Nephron progenitor cell (in vitro differentiated cells): ENCODE results near the gene SNED1.

Experiments used
- DNase-seq: peaks from one replicate; pipeline ENCODE4 v3.0.0; 2021
- H3K27ac Mint-ChIP-seq: 2 replicates; pipeline ENCODE4 v1.8.0; 2021; ENCODE audit warnings: mild to moderate bottlenecking, moderate library complexity, mixed read lengths
- H3K27me3 Mint-ChIP-seq: 2 replicates; pipeline ENCODE4 v1.8.0; 2021; ENCODE audit warnings: mild to moderate bottlenecking, low read depth, mixed read lengths; ENCODE audit not compliant: poor library complexity
- H3K36me3 Mint-ChIP-seq: 2 replicates; pipeline ENCODE4 v1.8.0; 2021; ENCODE audit warnings: low read depth, mixed read lengths
- H3K4me1 Mint-ChIP-seq: 2 replicates; pipeline ENCODE4 v1.8.0; 2021; ENCODE audit warnings: mixed read lengths
- H3K4me3 Mint-ChIP-seq: 2 replicates; pipeline ENCODE4 v1.8.0; 2021; ENCODE audit warnings: mild to moderate bottlenecking, moderate library complexity, mixed read lengths
- H3K9me3 Mint-ChIP-seq: 2 replicates; pipeline ENCODE4 v1.8.0; 2021; ENCODE audit warnings: mild to moderate bottlenecking, moderate library complexity, mixed read lengths
- TF ChIP-seq, protein P1 (sequence below): fragments of 200-600 bp; sonication (generic); IDR thresholded peaks from 2 replicates; pipeline ENCODE4 v1.5.0; 2021; ENCODE audit warnings: antibody characterized with exemption

SNED1 gene

DNA sequence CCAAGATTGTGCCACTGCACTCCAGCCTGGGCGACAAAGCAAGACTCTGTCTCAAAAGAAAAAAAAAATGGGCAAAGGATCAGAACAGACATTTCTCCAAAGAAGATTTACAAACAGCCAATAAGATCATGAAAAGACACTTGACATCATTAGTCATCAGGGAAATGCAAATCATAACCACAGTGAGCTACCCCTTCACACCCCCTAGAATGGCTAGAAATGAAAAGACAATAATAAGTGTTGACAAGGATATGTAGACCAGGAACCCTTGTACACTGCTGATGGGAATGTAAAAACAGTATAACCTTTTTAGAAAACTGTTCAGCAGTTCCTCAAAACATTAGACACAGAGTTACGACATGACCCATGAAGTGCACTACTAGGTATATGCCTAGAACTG lies 122.0 kb downstream of the SNED1 start:
- Mint-ChIP-seq H3K27ac (no peak overlapping the region), H3K36me3 (peaks cover 25% of the 10 kb centered on the region), H3K4me3 (no peak overlapping the region), H3K27me3 (no peaks in the 10 kb centered on the region), H3K9me3 (no peaks in the 10 kb centered on the region), H3K4me1 (no peaks in the 10 kb centered on the region)
- TF ChIP-seq, protein P1, sequence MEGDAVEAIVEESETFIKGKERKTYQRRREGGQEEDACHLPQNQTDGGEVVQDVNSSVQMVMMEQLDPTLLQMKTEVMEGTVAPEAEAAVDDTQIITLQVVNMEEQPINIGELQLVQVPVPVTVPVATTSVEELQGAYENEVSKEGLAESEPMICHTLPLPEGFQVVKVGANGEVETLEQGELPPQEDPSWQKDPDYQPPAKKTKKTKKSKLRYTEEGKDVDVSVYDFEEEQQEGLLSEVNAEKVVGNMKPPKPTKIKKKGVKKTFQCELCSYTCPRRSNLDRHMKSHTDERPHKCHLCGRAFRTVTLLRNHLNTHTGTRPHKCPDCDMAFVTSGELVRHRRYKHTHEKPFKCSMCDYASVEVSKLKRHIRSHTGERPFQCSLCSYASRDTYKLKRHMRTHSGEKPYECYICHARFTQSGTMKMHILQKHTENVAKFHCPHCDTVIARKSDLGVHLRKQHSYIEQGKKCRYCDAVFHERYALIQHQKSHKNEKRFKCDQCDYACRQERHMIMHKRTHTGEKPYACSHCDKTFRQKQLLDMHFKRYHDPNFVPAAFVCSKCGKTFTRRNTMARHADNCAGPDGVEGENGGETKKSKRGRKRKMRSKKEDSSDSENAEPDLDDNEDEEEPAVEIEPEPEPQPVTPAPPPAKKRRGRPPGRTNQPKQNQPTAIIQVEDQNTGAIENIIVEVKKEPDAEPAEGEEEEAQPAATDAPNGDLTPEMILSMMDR, result no peak
- DNase-seq, result no peak

DNA sequence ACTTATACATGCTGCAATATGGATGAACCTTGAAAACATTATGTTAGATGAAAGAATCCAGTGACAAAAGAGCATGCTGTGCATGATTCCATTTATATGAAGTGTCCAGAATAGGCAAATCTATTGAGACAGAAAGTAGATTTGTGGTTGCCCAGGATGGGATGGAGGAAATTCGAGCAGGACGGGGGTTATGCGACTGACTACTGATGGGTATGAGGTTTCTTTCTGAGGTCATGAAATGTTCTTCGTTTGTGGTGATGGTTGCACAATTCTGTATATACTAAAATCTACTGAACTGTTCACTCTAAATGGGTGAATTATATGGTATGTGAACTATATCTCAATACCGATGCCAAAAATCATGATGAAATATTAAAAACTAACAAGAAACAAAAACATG lies 122.6 kb downstream of the SNED1 start:
- no peak overlapping the region for H3K4me3 Mint-ChIP-seq
- no peak overlapping the region for H3K27ac Mint-ChIP-seq
- H3K36me3 Mint-ChIP-seq, result peaks cover 25% of the 10 kb centered on the region
- TF ChIP-seq, protein P1, result no peak
- no peaks in the 10 kb centered on the region for H3K4me1 Mint-ChIP-seq
- no peaks in the 10 kb centered on the region for H3K9me3 Mint-ChIP-seq
- DNase-seq, result no peak
- no peaks in the 10 kb centered on the region for H3K27me3 Mint-ChIP-seq

DNA sequence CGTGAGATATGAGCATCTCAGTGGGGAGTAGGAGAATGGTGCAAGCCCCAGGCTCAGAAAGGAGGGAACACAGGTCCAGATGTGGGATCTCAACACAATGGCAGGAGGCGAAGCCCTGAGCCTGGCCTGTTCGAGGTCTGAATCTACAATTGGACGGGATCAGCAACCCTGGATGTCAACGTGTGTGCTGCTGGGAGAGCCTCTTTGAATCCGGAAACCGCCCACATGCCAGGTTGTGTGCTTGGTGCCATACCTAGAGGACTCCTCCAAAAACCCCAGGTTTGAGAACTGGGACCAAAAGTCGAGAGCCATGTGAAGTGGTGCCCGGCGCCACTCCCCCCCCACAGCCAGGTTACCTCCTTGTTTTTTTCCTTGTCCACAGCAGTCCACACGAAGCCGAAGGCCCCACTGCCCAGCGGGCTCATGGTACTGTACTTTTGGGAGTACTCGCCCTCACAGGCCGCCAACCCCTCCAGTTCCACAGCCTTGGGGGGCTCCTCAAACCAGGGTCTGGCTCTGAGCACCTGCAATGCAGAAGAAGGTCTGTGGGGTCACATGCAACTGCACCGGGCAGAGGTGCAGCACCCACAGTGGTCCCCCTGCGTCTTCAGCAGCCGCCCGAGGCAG lies 124.1 kb downstream of the SNED1 start:
- H3K4me1 Mint-ChIP-seq, result no peaks in the 10 kb centered on the region
- TF ChIP-seq, protein P1, result no peak
- no peak for DNase-seq
- no peaks in the 10 kb centered on the region for H3K27me3 Mint-ChIP-seq
- no peaks in the 10 kb centered on the region for H3K9me3 Mint-ChIP-seq
- peaks cover 22% of the 10 kb centered on the region for H3K36me3 Mint-ChIP-seq
- H3K27ac Mint-ChIP-seq, result no peak overlapping the region
- no peak overlapping the region for H3K4me3 Mint-ChIP-seq

DNA sequence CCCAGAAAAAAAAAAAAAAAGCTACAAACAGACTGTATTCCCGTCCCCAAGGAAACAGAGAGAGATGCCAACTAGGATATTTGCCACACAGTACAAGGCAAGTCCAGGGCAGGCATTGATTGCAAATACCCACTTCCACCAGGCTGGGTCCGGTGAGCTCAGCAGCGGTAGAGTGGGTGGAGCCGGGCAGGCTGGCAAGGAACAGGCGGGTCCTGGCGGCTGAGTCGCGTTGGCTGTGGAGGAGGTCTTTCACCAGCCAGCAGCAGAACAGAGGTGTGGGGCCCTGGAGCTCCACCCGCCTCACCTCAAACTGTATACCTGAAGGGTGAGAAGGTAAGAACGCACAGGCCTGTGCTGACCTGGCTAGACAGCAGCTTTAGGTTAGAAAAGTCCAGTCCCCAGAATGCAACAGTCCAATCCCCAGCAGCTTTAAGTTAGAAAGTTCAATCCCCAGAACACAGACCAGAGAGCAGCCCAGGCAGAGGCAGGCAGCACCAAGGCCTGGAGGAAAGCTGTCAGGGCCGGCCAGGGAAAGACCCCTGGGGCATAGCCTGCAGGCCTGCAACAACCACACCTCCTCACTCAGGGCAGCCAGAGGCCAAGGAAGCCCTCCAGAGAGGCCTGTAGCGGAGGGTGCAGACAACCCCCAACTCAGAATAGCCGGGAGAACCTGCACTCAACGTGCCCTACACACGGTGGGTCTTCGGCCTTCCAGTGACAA lies 125.6 kb downstream of the SNED1 start:
- Mint-ChIP-seq H3K4me1 (no peaks in the 10 kb centered on the region), H3K36me3 (peaks cover 22% of the 10 kb centered on the region), H3K4me3 (no peak overlapping the region), H3K27ac (no peak overlapping the region), H3K9me3 (no peaks in the 10 kb centered on the region), H3K27me3 (no peaks in the 10 kb centered on the region)
- TF ChIP-seq, protein P1, result no peak
- no peak for DNase-seq

DNA sequence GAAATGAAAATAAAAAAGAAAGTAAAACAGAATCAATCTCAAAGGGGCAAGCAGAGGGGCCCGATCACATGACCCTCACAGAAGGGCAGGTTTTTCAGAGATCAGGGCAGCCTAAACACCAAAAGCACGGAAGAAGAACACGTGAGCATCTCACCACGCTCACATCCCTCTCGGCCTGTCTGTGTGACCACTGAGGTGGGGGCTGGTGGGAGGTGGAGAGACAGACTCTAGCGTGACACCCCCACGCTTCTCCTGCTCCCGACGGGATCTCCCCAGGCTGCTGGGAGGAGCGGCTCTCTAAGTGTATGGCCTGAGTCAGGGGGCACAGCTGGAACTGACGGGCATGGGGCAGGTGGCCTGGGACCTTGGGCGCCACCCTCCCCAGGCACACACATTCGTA lies 127.2 kb downstream of the SNED1 start:
- Mint-ChIP-seq H3K27ac (no peak overlapping the region), H3K4me3 (no peak overlapping the region), H3K36me3 (peaks cover 18% of the 10 kb centered on the region), H3K9me3 (no peaks in the 10 kb centered on the region), H3K4me1 (no peaks in the 10 kb centered on the region), H3K27me3 (no peaks in the 10 kb centered on the region)
- TF ChIP-seq, protein P1, result no peak
- no peak for DNase-seq

DNA sequence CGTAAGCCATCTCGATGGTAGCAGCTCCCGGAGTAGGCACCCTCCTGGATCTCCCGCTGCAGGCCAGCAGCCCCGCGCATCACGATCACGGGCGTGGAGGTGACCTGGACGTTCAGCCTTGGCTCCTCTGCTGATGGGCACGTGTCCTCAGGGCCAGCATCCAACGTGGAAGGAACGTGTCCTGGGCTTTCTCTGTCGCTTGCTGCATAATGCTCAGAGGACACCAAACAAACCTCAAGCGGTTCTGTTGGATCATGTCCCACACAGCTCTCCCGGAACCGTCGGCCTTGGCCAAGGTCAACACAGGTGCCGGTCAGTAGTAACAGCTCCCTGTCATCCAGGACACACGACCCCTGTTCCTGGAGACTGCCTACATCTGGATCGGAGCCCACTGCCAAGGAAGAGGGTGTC lies 127.8 kb downstream of the SNED1 start:
- DNase-seq, result no peak
- Mint-ChIP-seq H3K4me1 (no peaks in the 10 kb centered on the region), H3K27ac (peak overlapping the region; percentile 68), H3K4me3 (no peak overlapping the region), H3K36me3 (peaks cover 16% of the 10 kb centered on the region), H3K27me3 (no peaks in the 10 kb centered on the region), H3K9me3 (no peaks in the 10 kb centered on the region)
- TF ChIP-seq, protein P1, result no peak
